D721Med (cell line): ENCODE results near the gene PRKD1.

Experiments
- DNase-seq: peaks from one replicate; pipeline ENCODE4 v3.0.0; 2011; ENCODE audit warnings: low spot score; ENCODE audit not compliant: insufficient read length
- FAIRE-seq: peaks from 2 replicates; lab custom pipeline; 2011; peaks lifted over from hg19 to GRCh38; lab: Jason Lieb, UNC
- TF ChIP-seq, protein P1 (sequence below): IDR thresholded peaks from 2 replicates; pipeline ENCODE4 v1.5.1; 2012; ENCODE audit warnings: mild to moderate bottlenecking, control low read depth; ENCODE audit not compliant: insufficient read depth; ENCODE audit errors: missing control alignments

Gene PRKD1

DNA sequence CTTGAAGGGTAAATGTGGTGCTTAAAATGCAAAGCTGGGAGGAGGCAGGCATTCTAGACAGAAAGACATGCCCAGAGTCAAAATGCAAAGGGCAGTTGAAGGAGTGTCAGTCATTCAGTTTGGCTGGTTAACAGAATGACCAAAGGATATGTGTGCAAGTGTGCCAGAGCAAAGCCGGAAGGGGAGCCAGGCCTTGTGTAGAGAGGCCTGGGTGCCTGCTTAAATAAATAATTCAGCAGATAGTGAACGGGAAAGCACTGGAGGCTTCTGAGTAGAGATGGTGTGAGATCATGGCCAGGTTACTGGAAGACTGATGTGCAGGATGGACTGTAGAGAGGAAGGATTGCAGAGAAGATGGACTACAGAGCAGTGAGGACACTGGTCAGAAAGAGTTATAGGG is 244.9 kb downstream of the PRKD1 start:
- FAIRE-seq (no peak), DNase-seq (no peak)
- TF ChIP-seq, protein P1, sequence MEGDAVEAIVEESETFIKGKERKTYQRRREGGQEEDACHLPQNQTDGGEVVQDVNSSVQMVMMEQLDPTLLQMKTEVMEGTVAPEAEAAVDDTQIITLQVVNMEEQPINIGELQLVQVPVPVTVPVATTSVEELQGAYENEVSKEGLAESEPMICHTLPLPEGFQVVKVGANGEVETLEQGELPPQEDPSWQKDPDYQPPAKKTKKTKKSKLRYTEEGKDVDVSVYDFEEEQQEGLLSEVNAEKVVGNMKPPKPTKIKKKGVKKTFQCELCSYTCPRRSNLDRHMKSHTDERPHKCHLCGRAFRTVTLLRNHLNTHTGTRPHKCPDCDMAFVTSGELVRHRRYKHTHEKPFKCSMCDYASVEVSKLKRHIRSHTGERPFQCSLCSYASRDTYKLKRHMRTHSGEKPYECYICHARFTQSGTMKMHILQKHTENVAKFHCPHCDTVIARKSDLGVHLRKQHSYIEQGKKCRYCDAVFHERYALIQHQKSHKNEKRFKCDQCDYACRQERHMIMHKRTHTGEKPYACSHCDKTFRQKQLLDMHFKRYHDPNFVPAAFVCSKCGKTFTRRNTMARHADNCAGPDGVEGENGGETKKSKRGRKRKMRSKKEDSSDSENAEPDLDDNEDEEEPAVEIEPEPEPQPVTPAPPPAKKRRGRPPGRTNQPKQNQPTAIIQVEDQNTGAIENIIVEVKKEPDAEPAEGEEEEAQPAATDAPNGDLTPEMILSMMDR = no peak

DNA sequence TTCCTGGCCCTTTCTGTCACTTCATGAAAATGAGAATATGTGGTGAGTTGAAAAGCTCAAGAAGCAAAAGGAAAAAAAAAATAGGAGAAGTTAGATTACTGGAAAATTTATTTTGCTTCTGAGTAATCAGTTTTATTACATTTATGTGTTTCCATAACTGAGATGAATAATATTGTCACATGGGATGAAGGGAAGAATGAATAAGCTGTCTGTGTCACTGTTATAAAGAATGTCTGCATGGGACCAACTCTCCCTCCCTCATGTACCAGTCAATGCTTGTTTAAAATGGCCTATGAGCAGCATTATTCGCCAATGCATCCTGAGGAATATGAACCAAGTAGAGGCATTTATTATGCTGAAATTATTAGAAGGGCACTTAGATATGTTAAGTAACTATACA is 246.3 kb downstream of the PRKD1 start:
- TF ChIP-seq, protein P1 = no peak
- FAIRE-seq (no peak), DNase-seq (no peak)

DNA sequence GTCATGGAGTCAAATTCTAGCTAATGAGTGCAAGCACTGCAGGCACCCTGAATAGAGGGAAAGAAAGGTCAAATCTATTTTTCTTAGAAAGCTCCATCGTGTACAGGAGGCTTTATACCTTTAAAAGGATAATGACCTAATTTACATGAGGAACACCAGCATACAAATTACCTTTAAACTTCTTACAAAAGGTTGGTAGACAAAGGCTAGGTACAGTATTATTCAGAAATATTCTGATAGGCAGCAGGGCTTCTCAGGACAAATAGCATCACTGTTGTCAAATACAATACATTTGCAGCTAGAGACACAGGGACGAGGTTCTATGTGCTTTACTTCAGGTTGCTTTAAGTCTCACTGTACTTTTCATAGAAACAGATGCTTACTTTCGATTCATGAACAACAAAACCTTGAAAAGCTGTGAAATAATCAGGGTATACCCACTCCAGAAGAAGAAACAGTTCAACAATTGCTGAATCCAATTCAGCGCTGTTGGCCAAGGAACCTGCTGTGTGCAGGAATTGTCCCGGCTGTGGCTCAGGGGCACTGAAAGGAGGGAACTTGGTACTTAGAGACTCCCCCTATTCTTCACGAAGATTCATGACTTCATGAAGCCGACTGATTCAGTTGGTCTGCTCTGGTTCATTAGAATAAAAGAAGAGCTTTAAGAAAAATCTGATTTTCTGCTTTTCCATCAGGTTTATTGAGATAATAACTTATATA is 252.9 kb downstream of the PRKD1 start:
- no peak for DNase-seq
- TF ChIP-seq, protein P1 = no peak
- FAIRE-seq = no peak

DNA sequence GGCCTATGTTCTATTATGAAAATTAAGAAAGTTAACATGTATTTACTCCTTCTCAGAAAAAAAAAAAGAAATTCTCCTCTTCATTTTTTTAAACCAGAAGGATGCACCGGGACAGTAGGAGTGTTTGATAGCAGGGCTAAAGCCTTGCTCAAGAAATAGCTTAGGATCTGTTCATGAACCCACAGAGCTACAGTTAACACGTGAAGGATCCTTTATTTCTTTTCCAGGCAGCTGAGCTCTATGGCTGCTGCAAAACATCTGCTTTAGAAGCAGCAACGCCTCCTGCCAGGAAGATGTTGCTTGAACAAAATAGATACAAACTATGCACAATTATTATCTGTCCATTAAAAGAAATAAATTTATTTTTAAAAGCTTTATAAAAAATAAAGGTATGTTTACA is 254.8 kb downstream of the PRKD1 start:
- FAIRE-seq = no peak
- no peak for DNase-seq
- TF ChIP-seq, protein P1 = no peak

DNA sequence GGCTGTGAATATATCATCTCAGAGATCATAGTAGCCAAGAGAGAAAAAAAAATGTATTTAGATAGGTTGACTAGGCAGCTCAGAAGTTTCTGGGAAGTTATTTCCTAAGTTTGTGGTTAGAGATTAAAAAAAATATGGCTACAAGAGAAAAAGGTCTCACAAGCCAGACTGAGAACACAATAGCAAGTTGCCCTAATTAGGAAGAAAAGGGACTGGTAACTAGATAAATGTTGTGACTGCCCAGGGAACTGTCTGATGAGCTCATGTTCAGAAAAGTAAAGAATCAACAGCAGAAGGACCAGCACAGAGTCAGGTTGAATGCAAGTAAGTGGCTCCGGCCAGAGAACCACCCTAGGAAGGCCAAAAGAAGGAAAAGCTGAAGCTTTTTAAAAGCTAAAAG is 256.6 kb downstream of the PRKD1 start:
- TF ChIP-seq, protein P1 = no peak
- FAIRE-seq (no peak), DNase-seq (no peak)

DNA sequence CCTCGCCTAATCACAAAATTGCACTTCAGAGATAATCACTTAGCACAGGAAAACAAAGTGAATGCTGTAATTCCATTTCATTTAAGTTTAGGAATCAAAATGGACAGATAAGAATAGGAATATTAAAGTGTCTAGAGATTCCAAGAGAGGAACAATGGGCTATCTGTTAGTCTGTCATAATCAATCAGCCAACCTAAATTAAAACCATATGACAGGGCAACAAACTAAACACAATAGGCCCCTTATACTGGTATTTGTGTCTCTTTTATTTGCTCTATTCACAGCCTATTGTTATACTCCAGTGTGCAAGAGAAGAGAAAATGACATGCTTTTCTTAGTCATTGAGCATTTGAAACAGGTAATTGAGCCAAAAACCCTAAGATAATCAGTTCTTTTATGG is 259.4 kb downstream of the PRKD1 start:
- no peak for FAIRE-seq
- no peak for DNase-seq
- TF ChIP-seq, protein P1 = no peak

DNA sequence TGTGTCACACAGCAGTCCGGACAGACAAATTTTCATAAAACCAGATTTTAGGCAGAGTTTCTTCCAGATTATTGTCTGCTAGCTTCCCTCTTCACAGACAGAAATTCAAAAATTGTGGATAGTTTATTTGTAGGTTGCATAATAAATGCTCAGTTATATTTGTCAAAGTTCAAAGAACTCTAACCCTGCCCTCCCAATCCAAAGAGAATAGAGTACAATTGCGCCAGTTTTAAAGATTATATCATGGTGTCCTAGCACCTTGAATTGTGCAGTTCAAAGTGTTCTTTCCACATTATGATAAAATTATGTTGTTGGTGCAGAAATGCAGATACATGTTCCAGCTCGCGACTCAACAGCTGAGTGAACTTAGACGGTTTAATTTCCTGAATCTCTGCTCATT is 263.1 kb downstream of the PRKD1 start:
- FAIRE-seq (no peak), DNase-seq (no peak)
- TF ChIP-seq, protein P1 = no peak
